NCI-H2171 treated with DMSO at 0.1 percent for 48 hours (cell line): ENCODE results near the gene BCAS2.
"Not testable (repeated sequence)": the region's sequence is repeated elsewhere in the genome, so short reads cannot be mapped to it uniquely, and the experiment has no call there.

ENCODE experiments used
- DNase-seq: peaks from one replicate; lab custom pipeline; 2025; lab: John Stamatoyannopoulos, UW

BCAS2 gene

DNA sequence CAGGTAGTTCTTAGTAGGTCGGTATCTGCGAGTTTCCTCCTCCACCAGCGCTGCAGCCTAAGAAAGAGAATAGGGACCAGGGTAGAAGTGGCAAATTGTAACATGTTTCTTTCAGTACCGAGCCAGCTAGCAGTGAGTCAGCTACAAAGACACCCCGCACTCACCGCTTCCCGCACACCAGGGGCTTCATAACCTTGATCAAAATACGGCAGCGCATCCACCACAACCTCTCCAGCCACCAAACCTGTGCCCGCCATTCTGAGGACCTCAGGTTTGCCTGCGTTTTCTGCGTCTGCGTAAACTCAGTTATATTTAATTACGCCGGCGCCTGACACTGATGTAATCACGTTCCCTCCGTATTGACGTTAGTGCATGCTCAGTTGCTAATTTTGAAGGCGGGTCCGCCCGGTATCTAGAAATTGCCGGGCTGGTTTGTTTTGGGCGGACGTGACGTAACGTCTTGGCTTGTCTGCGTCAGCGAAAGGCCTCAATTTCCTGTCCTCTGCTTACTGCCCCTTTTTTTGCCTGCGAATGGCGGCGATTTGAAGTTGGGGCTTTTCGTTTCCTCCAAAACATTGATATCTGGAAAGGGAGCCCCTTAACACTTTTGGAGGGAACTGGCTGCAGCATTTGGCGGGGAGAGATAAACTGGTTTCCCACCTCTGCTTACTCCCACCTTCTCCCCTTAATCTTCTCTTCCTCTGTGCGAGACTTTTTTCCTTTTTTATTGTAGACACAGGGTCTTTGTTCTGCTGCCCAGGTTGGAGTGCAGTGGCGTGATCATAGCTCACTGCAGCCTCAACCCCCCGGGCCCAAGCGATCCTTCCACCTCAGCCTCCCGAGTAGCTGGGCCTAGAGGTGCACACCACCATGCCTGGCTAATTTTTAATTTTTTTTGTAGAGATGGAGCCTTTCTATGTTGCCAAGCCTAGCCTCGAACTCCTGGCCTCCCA lies at the start of gene BCAS2:
Gene BCAS2 (minus strand): TSS at position 281 of the 953 bp plus-strand sequence. CDS start 24 bp downstream, at position 257.
- peak; percentile 99 for DNase-seq

GRCh38 chr1:114627107-114627506 lies 45.7 kb upstream of the BCAS2 start:
- DNase-seq: no peak

DNA sequence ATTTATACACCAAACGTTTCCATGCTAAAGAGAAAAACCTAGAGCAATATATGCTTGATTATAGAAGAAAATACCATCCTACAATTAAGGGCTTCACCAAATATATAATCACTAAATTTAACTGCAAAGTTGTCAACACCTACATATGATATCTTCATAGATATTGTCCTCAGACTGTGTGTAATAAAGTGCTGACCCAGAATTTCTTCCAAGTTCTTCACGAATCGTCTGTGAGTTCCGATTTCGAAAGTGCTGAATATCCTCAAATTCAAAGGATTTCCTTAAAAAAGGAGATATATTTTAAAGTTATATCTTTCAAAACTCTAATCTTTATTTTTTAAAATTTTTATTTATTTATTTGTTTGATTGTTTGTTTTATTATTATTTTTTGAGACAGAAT lies 41.9 kb upstream of the BCAS2 start:
- no peak for DNase-seq

- DNase-seq: no peak
These were observed 39.0 kb upstream of the BCAS2 start for GRCh38 chr1:114620419-114620818.

- DNase-seq: no peak
These were observed 37.2 kb upstream of the BCAS2 start for GRCh38 chr1:114618606-114619005.

DNA sequence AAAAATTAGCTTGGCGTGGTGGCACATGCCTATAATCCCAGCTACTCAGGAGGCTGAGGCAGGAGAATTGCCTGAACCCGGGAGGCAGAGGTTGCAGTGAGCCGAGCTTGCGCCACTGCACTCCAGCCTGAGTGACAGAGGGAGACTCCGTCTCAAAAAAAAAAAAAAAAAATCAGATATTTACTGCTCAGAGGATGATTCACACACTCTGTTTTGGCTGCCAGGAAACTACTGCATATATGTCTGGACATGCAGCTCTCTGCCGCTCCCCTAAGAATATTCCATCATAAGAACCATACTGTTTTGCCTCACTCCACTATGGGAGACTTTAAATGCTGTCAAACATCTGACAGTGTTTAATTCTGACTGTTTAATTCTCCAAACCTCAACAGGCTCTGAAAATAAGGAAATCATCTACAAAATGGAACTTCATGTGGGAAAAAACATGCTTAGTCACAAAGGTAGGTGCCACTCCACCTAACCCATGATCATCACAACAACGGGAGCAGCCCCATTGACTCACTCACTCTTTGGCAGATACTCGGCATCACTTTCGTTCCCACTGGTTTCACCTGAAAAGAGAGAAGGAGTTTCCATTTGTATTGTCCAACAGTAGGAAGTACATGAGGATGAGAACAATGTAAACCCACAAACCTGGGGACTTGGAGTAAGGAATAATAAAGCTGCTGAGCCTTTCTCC lies 29.3 kb upstream of the BCAS2 start:
- peak; percentile 66 for DNase-seq

GRCh38 chr1:114609826-114610225 lies 28.4 kb upstream of the BCAS2 start:
- no peak for DNase-seq

DNA sequence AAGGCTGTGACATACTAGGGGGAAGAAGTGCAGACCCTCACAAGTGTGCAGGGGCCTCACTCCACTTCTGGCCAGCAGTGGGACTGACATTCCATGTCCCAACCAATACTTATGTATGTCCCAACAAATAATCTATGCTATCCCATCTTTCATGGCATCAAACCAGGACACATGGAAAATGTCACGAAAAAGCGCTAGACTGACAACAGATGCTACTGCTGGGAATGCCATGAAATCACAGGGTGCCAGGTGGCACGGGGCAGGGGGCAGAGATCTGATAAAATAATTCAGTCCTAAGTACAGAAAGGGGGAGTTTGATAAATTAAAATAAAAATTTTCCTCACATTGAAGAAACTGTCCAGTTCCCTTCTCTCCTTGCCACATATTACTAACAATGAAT lies 27.6 kb upstream of the BCAS2 start:
- DNase-seq: peak; percentile 42

DNA sequence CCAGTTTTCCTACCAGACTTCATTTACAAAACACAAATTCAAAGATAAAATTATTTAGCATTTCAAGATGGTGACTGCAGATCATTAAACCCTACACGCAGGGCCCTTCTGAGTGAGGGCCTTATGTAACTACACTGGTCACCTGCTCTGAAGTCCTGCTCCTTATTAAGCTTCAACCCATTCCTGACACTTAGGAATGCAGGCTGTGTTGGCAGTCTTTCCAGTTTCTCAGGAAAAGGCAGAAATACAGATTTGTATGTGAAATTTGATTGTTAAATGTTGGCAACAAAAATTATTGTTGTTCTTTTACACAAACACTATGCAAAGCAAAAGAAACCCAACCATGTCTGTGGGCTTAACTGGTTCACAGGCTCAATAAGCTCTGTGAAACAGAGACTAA lies 25.8 kb upstream of the BCAS2 start:
- DNase-seq: no peak

- DNase-seq: no peak
These were observed 16.5 kb upstream of the BCAS2 start for GRCh38 chr1:114597949-114598348.

DNA sequence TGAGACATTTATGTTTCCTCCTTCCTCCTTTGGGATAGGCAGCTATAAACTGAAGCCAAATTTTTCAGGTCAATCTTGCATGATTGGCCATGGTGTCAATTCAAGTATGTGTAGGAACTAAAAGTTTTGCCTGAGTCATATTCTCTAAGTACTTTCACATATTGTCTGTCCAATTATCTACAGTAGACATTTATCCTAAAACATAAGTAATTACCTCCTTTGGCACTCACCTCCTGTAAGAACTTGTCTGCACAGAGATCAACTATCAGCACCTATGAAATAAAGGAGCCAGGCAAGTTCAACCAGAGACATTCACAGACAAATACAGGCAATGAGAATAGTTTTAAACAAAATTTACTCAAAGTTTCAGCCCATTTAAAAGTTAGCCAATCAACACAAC lies 14.2 kb upstream of the BCAS2 start:
- no peak for DNase-seq

- no peak for DNase-seq
These were observed 12.6 kb upstream of the BCAS2 start for GRCh38 chr1:114594046-114594445.

DNA sequence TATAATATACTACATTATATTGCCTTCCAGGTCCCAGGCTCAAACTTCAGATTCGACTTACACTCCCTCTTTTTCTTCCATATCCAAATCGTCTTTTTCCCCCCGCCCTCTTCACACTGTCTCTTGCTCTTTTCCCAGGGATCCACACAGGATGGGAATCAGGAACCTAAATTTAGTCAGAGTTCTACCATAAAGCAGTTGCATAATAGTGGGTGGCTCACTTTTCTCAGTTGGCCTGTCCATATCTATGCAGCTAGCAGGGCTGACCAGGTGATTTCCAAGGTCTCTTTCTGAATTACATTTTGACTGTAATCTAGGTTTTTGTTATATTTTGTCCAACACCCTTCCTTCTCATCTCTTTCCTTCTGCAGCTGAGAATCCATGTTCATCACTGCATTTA lies 7.7 kb upstream of the BCAS2 start:
- no peak for DNase-seq

GRCh38 chr1:114588196-114588689 lies 6.8 kb upstream of the BCAS2 start:
- DNase-seq: no peak

DNA sequence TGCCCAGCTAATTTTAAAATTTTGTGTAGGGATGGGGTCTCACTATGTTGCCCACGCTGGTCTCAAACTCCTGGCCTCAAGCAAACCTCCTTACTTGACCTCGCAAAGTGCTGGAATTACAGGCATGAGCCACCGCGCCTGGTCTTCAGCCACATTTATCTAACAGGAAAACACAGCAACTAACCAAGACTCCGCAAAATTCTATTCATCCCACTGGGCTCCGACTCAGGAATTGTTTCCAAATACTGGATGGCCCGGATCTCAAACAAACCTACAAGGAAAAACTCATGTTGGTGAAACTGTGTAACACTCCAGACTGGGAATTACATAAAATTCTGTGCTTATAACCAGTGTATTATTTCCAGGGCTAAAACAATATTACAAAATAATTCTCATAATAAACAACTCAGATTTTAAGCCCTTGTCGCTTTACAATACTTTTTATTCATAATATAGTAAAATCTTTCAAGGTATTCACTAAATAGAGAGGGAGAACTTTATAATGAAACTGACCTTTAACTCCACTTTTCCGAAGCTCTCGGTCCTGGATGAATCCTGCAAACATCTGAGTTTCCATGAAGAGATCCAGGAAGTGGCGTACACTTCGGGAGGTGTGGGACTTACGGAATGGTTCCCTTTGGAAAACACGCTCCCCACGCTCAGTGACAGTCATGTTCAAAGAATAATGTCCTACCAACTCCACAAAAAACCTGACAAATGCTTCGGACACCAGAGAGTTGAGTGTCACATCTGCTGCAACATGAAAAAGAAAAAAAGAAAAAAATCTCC lies 6.0 kb upstream of the BCAS2 start:
- no peak for DNase-seq

- DNase-seq: no peak
These were observed 5.2 kb upstream of the BCAS2 start for GRCh38 chr1:114586513-114587047.

DNA sequence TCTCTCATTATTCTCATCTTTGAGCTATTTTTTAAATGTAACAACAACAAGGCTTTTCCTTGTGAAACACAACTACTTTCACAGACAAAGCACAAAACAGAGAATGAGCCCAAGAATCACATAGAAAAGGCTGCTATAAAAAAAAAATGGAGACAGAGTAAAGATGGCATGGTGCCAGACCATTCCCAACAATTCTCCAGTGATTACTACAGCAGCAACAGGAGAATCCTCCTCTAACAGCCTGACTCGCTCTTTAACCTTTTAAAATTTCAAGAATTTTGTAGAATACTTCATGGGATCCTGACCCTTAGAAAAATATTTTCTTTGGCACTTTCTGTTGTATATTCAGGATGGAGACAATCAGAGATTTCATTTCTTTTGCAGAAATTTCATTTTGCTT lies 3.8 kb upstream of the BCAS2 start:
- DNase-seq: no peak

DNA sequence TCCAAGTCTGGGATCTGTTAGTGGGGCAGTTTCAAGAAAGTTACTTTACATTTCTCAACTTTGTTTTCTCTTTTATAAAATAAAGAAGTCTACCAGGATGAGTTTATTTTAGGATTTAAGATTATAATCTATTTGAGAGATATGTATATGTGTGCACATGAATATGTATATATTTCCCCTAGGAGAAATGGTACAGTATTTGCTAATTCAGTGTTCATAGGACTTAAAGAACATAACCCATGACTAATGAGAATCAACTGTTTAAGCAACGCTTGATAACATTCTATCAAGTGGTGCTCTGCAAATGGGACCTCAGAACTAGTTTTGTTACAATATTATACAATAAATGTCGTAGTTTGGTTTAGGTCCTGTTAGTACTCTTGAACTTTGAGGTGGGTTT lies 7.0 kb downstream of the BCAS2 start:
- no peak for DNase-seq

DNA sequence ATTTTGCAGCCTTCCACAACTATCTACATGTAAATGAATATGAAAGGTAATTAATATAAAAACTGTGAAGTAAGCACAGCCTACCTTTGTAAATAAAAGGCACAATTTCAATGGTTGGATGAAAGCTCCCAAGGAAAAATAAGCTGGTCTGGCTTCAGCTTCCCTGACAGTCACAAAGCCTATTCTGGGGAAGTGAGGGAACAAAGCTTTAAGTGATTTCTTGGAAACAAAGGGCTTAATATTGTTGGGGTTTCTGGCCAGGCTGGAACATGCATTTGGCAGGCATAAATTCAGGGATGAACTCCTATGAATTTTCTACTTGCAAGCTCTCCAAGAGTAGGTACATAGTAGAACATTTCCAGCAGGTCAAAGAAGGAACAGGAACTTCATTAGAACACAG lies 17.3 kb downstream of the BCAS2 start:
- no peak for DNase-seq

GRCh38 chr1:114562978-114563510 lies 18.4 kb downstream of the BCAS2 start:
- not testable (repeated sequence) for DNase-seq

GRCh38 chr1:114561333-114561732 lies 20.1 kb downstream of the BCAS2 start:
- DNase-seq: no peak

GRCh38 chr1:114559356-114559755 lies 22.1 kb downstream of the BCAS2 start:
- DNase-seq: no peak
